ACC112 (cell line): Measurements from ENCODE around the gene STK11IP.

Experiments
- H2AFZ ChIP-seq: fragments of 200-600 bp; sonication (generic); one replicate; pipeline ENCODE4 v1.6.0; 2017; ENCODE audit warnings: antibody characterized with exemption, low read length; ENCODE audit not compliant: unreplicated experiment
- H3K27ac ChIP-seq: fragments of 200-600 bp; sonication (generic); 2 replicates; pipeline ENCODE4 v1.5.1; 2014; ENCODE audit warnings: low read depth, mild to moderate bottlenecking, antibody characterized with exemption, low read length, moderate library complexity
- H3K27me3 ChIP-seq: fragments of 200-600 bp; sonication (generic); 2 replicates; pipeline ENCODE4 v1.6.1; 2014; ENCODE audit warnings: mild to moderate bottlenecking, antibody characterized with exemption, low read length, moderate library complexity, mixed read lengths; ENCODE audit not compliant: insufficient read depth
- H3K36me3 ChIP-seq: fragments of 200-600 bp; sonication (generic); 2 replicates; pipeline ENCODE4 v1.6.1; 2016; ENCODE audit warnings: mild to moderate bottlenecking, antibody characterized with exemption, low read length, moderate library complexity, mixed read lengths; ENCODE audit not compliant: insufficient read depth
- H3K4me1 ChIP-seq: fragments of 200-600 bp; sonication (generic); one replicate; pipeline ENCODE4 v1.6.1; 2016; ENCODE audit warnings: low read length, mixed read lengths; ENCODE audit not compliant: insufficient read depth, unreplicated experiment, control insufficient read depth
- H3K4me3 ChIP-seq: fragments of 200-600 bp; sonication (generic); 2 replicates; pipeline ENCODE4 v1.5.1; 2014; ENCODE audit warnings: mild to moderate bottlenecking, low read depth, low read length
- H3K79me2 ChIP-seq: fragments of 200-600 bp; sonication (generic); one replicate; pipeline ENCODE4 v1.6.0; 2016; ENCODE audit warnings: low read length; ENCODE audit not compliant: control insufficient read depth, unreplicated experiment, insufficient read depth

STK11IP gene

GRCh38 chr2:219597552-219598307 is at the start of gene STK11IP:
STK11IP (plus strand) TSS chr2:219597857; CDS start chr2:219598120, 263 bp downstream.
- peak within 1 kb of the TSS; percentile 83 for H3K27ac ChIP-seq
- no peaks in the 10 kb centered on the region for H3K27me3 ChIP-seq
- H3K4me3 ChIP-seq = peak within 1 kb of the TSS; percentile 90
- H2AFZ ChIP-seq = peak within 1 kb of the TSS; percentile 99
- peaks cover 11% of the 10 kb centered on the region for H3K4me1 ChIP-seq
- H3K36me3 ChIP-seq = no peaks in the 10 kb centered on the region
- peaks cover 2% of the 10 kb centered on the region for H3K79me2 ChIP-seq

- H3K4me1 ChIP-seq = peaks cover 6% of the 10 kb centered on the region
- H3K27ac ChIP-seq = no peak overlapping the region
- H3K36me3 ChIP-seq = no peaks in the 10 kb centered on the region
- no peak overlapping the region for H2AFZ ChIP-seq
- no peak overlapping the region for H3K4me3 ChIP-seq
- H3K79me2 ChIP-seq = no peaks in the 10 kb centered on the region
- H3K27me3 ChIP-seq = peaks cover 3% of the 10 kb centered on the region; the same call in 1 of the 2 replicates
These were observed 48.7 kb upstream of the STK11IP start for GRCh38 chr2:219548990-219549389.

- Histone ChIP-seq H3K4me3 (no peak overlapping the region), H3K27me3 (peaks cover 3% of the 10 kb centered on the region; the same call in 1 of the 2 replicates), H3K4me1 (peaks cover 6% of the 10 kb centered on the region), H3K79me2 (no peaks in the 10 kb centered on the region), H3K27ac (no peak overlapping the region), H2AFZ (no peak overlapping the region), H3K36me3 (no peaks in the 10 kb centered on the region)
These were observed 48.0 kb upstream of the STK11IP start for GRCh38 chr2:219549619-219550018.

GRCh38 chr2:219551441-219552381 is 45.9 kb upstream of the STK11IP start:
- H3K27me3 ChIP-seq = peaks cover 3% of the 10 kb centered on the region; the same call in 1 of the 2 replicates
- H2AFZ ChIP-seq = peak overlapping the region; percentile 85

GRCh38 chr2:219552382-219553167 is 45.1 kb upstream of the STK11IP start:
- Histone ChIP-seq H3K79me2 (no peaks in the 10 kb centered on the region), H3K36me3 (no peaks in the 10 kb centered on the region), H3K4me3 (peak overlapping the region; percentile 79), H3K27me3 (peaks cover 3% of the 10 kb centered on the region; the same call in 1 of the 2 replicates), H3K27ac (no peak overlapping the region), H3K4me1 (peaks cover 6% of the 10 kb centered on the region), H2AFZ (peak overlapping the region; percentile 85)

More at GRCh38 chr2:219551441-219552381, 45.9 kb upstream of the STK11IP start:
- Histone ChIP-seq H3K79me2 (no peaks in the 10 kb centered on the region), H3K36me3 (no peaks in the 10 kb centered on the region), H3K4me3 (peak overlapping the region; percentile 79), H3K27ac (no peak overlapping the region), H3K4me1 (peaks cover 6% of the 10 kb centered on the region)

GRCh38 chr2:219553168-219553417 is 44.6 kb upstream of the STK11IP start:
- H3K4me3 ChIP-seq = peak overlapping the region; percentile 79
- no peak overlapping the region for H2AFZ ChIP-seq
- peaks cover 6% of the 10 kb centered on the region for H3K4me1 ChIP-seq
- H3K27ac ChIP-seq = no peak overlapping the region
- no peaks in the 10 kb centered on the region for H3K79me2 ChIP-seq
- peaks cover 3% of the 10 kb centered on the region; the same call in 1 of the 2 replicates for H3K27me3 ChIP-seq
- no peaks in the 10 kb centered on the region for H3K36me3 ChIP-seq

- Histone ChIP-seq H3K79me2 (no peaks in the 10 kb centered on the region), H3K27ac (no peak overlapping the region), H3K27me3 (peaks cover 3% of the 10 kb centered on the region; the same call in 1 of the 2 replicates), H3K36me3 (no peaks in the 10 kb centered on the region), H3K4me1 (peaks cover 6% of the 10 kb centered on the region), H3K4me3 (peak overlapping the region; percentile 79), H2AFZ (no peak overlapping the region)
These were observed 44.1 kb upstream of the STK11IP start for GRCh38 chr2:219553463-219553963.

GRCh38 chr2:219554350-219554749 is 43.3 kb upstream of the STK11IP start:
- peaks cover 3% of the 10 kb centered on the region; the same call in 1 of the 2 replicates for H3K27me3 ChIP-seq

GRCh38 chr2:219555956-219556355 is 41.7 kb upstream of the STK11IP start:
- H3K79me2 ChIP-seq = no peaks in the 10 kb centered on the region
- H3K27ac ChIP-seq = no peak overlapping the region
- no peak overlapping the region for H3K4me3 ChIP-seq
- peaks cover 6% of the 10 kb centered on the region for H3K4me1 ChIP-seq
- no peaks in the 10 kb centered on the region for H3K36me3 ChIP-seq
- no peak overlapping the region for H2AFZ ChIP-seq
- H3K27me3 ChIP-seq = peaks cover 3% of the 10 kb centered on the region; the same call in 1 of the 2 replicates

More at GRCh38 chr2:219554350-219554749, 43.3 kb upstream of the STK11IP start:
- no peaks in the 10 kb centered on the region for H3K36me3 ChIP-seq
- H3K4me3 ChIP-seq = no peak overlapping the region
- H3K27ac ChIP-seq = no peak overlapping the region
- H2AFZ ChIP-seq = no peak overlapping the region
- no peaks in the 10 kb centered on the region for H3K79me2 ChIP-seq
- peaks cover 6% of the 10 kb centered on the region for H3K4me1 ChIP-seq

- no peak overlapping the region for H3K4me3 ChIP-seq
- no peaks in the 10 kb centered on the region for H3K36me3 ChIP-seq
- no peaks in the 10 kb centered on the region for H3K79me2 ChIP-seq
- H3K4me1 ChIP-seq = peaks cover 6% of the 10 kb centered on the region
- no peak overlapping the region for H2AFZ ChIP-seq
- H3K27ac ChIP-seq = no peak overlapping the region
- H3K27me3 ChIP-seq = peaks cover 3% of the 10 kb centered on the region; the same call in 1 of the 2 replicates
These were observed 41.2 kb upstream of the STK11IP start for GRCh38 chr2:219556413-219556812.
